Measurements from ENCODE around the gene RASSF5. TPM values are rescaled to one million over a fixed set of nuclear protein-coding genes. Genes with fewer than 3 reads are reported as not detected.

Gene RASSF5
- polyA plus RNA-seq, 1 donor from 2014 or later, result 4.0 TPM

DNA sequence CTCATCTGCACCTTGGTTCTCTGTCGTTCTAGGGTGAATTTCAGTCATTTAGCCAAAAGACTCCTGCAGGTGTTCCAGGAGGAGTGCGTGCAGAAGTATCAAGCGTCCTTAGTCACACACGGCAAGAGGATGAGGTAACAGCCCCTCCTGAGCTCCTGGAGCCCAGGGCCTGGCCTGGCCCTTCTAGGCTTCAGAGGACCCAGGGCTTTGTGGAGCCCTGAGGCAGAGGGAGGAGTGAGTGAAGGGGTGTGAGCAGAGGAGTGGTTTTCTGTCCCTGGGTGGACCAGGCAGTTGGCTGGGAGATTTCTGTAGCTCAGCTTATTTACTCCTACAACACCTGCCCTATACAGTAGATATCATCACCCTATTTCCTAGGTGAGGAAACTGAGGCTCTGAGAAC, 15.7 kb upstream of the RASSF5 start:
- no peak overlapping the region for H3K9ac ChIP-seq (ENCODE audit: low read length)
- no peaks in the 10 kb centered on the region for H3K9me2 ChIP-seq (ENCODE audit: insufficient read depth, low read length)
- H3K27me3 ChIP-seq (ENCODE audit: insufficient read depth, low read depth, low read length), result no peaks in the 10 kb centered on the region
- TF ChIP-seq EP300 (conservative IDR thresholded peaks at IDR 0.05; ENCODE audit: poor library complexity, severe bottlenecking) (no peak), POLR2AphosphoS5 (IDR thresholded peaks at IDR 0.05) (no peak), SMC3 (conservative IDR thresholded peaks at IDR 0.05; ENCODE audit: poor library complexity) (no peak), RAD21 (conservative IDR thresholded peaks at IDR 0.05) (no peak), MXI1 (conservative IDR thresholded peaks at IDR 0.05; ENCODE audit: poor library complexity, severe bottlenecking) (no peak)
- TF ChIP-seq, protein P1, sequence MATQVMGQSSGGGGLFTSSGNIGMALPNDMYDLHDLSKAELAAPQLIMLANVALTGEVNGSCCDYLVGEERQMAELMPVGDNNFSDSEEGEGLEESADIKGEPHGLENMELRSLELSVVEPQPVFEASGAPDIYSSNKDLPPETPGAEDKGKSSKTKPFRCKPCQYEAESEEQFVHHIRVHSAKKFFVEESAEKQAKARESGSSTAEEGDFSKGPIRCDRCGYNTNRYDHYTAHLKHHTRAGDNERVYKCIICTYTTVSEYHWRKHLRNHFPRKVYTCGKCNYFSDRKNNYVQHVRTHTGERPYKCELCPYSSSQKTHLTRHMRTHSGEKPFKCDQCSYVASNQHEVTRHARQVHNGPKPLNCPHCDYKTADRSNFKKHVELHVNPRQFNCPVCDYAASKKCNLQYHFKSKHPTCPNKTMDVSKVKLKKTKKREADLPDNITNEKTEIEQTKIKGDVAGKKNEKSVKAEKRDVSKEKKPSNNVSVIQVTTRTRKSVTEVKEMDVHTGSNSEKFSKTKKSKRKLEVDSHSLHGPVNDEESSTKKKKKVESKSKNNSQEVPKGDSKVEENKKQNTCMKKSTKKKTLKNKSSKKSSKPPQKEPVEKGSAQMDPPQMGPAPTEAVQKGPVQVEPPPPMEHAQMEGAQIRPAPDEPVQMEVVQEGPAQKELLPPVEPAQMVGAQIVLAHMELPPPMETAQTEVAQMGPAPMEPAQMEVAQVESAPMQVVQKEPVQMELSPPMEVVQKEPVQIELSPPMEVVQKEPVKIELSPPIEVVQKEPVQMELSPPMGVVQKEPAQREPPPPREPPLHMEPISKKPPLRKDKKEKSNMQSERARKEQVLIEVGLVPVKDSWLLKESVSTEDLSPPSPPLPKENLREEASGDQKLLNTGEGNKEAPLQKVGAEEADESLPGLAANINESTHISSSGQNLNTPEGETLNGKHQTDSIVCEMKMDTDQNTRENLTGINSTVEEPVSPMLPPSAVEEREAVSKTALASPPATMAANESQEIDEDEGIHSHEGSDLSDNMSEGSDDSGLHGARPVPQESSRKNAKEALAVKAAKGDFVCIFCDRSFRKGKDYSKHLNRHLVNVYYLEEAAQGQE (IDR thresholded peaks at IDR 0.05; ENCODE audit: borderline replicate concordance), result no peak
- TF ChIP-seq, protein P2, sequence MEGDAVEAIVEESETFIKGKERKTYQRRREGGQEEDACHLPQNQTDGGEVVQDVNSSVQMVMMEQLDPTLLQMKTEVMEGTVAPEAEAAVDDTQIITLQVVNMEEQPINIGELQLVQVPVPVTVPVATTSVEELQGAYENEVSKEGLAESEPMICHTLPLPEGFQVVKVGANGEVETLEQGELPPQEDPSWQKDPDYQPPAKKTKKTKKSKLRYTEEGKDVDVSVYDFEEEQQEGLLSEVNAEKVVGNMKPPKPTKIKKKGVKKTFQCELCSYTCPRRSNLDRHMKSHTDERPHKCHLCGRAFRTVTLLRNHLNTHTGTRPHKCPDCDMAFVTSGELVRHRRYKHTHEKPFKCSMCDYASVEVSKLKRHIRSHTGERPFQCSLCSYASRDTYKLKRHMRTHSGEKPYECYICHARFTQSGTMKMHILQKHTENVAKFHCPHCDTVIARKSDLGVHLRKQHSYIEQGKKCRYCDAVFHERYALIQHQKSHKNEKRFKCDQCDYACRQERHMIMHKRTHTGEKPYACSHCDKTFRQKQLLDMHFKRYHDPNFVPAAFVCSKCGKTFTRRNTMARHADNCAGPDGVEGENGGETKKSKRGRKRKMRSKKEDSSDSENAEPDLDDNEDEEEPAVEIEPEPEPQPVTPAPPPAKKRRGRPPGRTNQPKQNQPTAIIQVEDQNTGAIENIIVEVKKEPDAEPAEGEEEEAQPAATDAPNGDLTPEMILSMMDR (IDR thresholded peaks at IDR 0.05; ENCODE audit: poor library complexity, severe bottlenecking), result no peak
- H2AFZ ChIP-seq (ENCODE audit: low read depth, low read length), result no peak overlapping the region
- H3K4me3 ChIP-seq (ENCODE audit: low read length), result no peak overlapping the region
- H3K36me3 ChIP-seq (ENCODE audit: insufficient read depth, low read length), result no peaks in the 10 kb centered on the region
- H3K4me2 ChIP-seq (ENCODE audit: low read length), result no peak overlapping the region
- no peaks in the 10 kb centered on the region for H3K79me2 ChIP-seq (replicated peaks; ENCODE audit: insufficient read depth, low read length)
- no peak overlapping the region for H3K27ac ChIP-seq (ENCODE audit: low read length)
- no peaks in the 10 kb centered on the region for H4K20me1 ChIP-seq (ENCODE audit: insufficient read depth)
- no peaks in the 10 kb centered on the region for H3K9me3 ChIP-seq (ENCODE audit: low read length)
- H3F3A ChIP-seq (ENCODE audit: insufficient read depth, low read length, poor library complexity, severe bottlenecking), result no peaks in the 10 kb centered on the region

DNA sequence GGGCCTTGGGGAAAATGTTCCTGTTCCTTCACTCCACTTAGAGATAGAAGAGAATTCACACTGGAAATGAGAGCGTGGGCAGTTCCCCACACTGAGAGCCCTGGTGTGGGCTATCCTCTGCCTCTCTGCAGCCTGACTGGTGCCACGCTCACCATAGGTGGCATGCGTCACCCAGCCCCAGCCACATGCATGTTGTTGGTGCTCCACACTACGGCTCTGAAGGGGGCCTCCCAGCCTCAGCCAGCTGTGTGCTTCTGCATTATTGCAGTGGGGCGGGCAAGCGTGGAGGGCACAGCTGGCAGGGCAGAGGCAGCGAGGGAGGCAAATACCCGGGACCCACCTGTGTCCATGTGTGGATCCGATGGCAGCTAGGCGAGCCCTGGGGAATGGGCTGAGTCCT, 14.7 kb upstream of the RASSF5 start:
- no peak overlapping the region for H3K27ac ChIP-seq (ENCODE audit: low read length)
- H4K20me1 ChIP-seq (ENCODE audit: insufficient read depth), result no peaks in the 10 kb centered on the region
- H3K4me3 ChIP-seq (ENCODE audit: low read length), result no peak overlapping the region
- no peaks in the 10 kb centered on the region for H3K79me2 ChIP-seq (replicated peaks; ENCODE audit: insufficient read depth, low read length)
- H3K36me3 ChIP-seq (ENCODE audit: insufficient read depth, low read length), result no peaks in the 10 kb centered on the region
- no peak overlapping the region for H2AFZ ChIP-seq (ENCODE audit: low read depth, low read length)
- no peak for TF ChIP-seq SMC3 (conservative IDR thresholded peaks at IDR 0.05; ENCODE audit: poor library complexity)
- no peak for TF ChIP-seq MXI1 (conservative IDR thresholded peaks at IDR 0.05; ENCODE audit: poor library complexity, severe bottlenecking)
- TF ChIP-seq RAD21 (conservative IDR thresholded peaks at IDR 0.05), result no peak
- TF ChIP-seq, protein P2 (IDR thresholded peaks at IDR 0.05; ENCODE audit: poor library complexity, severe bottlenecking), result no peak
- TF ChIP-seq POLR2AphosphoS5 (IDR thresholded peaks at IDR 0.05), result no peak
- no peak for TF ChIP-seq EZH2 (IDR thresholded peaks at IDR 0.05; ENCODE audit: borderline replicate concordance, insufficient read depth, low read length, poor library complexity, severe bottlenecking)
- no peak for TF ChIP-seq EP300 (conservative IDR thresholded peaks at IDR 0.05; ENCODE audit: poor library complexity, severe bottlenecking)
- TF ChIP-seq TAF1 (IDR thresholded peaks at IDR 0.05; ENCODE audit: low read depth), result no peak
- TF ChIP-seq, protein P1 (IDR thresholded peaks at IDR 0.05; ENCODE audit: borderline replicate concordance), result no peak
- H3K4me2 ChIP-seq (ENCODE audit: low read length), result no peak overlapping the region
- H3K9ac ChIP-seq (ENCODE audit: low read length), result no peak overlapping the region
- no peaks in the 10 kb centered on the region for H3K9me3 ChIP-seq (ENCODE audit: low read length)
- no peaks in the 10 kb centered on the region for H3F3A ChIP-seq (ENCODE audit: insufficient read depth, low read length, poor library complexity, severe bottlenecking)
- no peaks in the 10 kb centered on the region for H3K27me3 ChIP-seq (ENCODE audit: insufficient read depth, low read depth, low read length)
- H3K9me2 ChIP-seq (ENCODE audit: insufficient read depth, low read length), result no peaks in the 10 kb centered on the region

All from neural cell (in vitro differentiated cells).